Muscle layer of duodenum (tissue), 2 donors: Measurements from ENCODE around the gene PVRIG.
"Not testable (repeated sequence)": the region's sequence is repeated elsewhere in the genome, so short reads cannot be mapped to it uniquely, and the experiment has no call there.

Experiments
- H3K27ac ChIP-seq: one replicate; pipeline ENCODE4 v1.7.0; 2013; ENCODE audit warnings: mild to moderate bottlenecking, low read length
- H3K27me3 ChIP-seq: one replicate; pipeline ENCODE4 v1.7.0; 2013; ENCODE audit warnings: low read depth, mild to moderate bottlenecking, control low read depth, low read length
- H3K36me3 ChIP-seq, 2 donors: one replicate each; pipeline ENCODE4 v1.7.0; 2013; ENCODE audit warnings: low read length in 2 of 2, control low read depth in 1 of 2, mild to moderate bottlenecking in 1 of 2; ENCODE audit not compliant: insufficient read depth in 2 of 2, control insufficient read depth in 1 of 2
- H3K4me1 ChIP-seq, 2 donors: one replicate each; pipeline ENCODE4 v1.7.0; 2013; ENCODE audit warnings: low read length in 2 of 2, mild to moderate bottlenecking in 2 of 2, control low read depth in 1 of 2, moderate library complexity in 1 of 2; ENCODE audit not compliant: insufficient read depth in 2 of 2, control insufficient read depth in 1 of 2
- H3K4me3 ChIP-seq, 2 donors: one replicate each; pipeline ENCODE4 v1.7.0; 2013; ENCODE audit warnings: low read length in 2 of 2, low read depth in 1 of 2, mild to moderate bottlenecking in 1 of 2
- H3K9me3 ChIP-seq, 2 donors: one replicate each; pipeline ENCODE4 v1.7.0; 2013; ENCODE audit warnings: low read length in 2 of 2, control low read depth in 1 of 2, mild to moderate bottlenecking in 1 of 2; ENCODE audit not compliant: control insufficient read depth in 1 of 2
- donor health status: healthy.

PVRIG gene

DNA sequence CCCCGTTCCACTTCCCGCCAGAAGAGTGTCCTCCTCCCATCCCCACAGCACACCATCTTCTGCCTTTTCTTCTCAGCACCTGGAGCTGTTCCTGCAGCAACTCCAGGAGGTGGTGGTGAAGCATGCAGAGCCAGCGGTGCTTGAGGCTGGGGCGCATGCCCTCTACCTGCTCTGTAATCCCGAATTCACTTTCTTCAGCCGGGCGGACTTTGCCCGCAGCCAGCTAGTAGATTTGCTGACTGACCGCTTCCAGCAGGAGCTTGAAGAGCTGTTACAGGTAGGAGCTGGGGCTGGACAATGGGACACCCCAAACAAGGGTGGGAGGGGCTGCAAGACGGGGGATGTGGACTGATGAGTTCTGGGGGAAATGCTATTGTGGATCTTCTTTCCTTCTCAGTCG is 19.1 kb upstream of the PVRIG start:
- Histone ChIP-seq H3K4me1 (no peaks in the 10 kb centered on the region), H3K9me3 (no peaks in the 10 kb centered on the region), H3K27me3 (no peaks in the 10 kb centered on the region), H3K27ac (no peak overlapping the region), H3K36me3 (no peaks in the 10 kb centered on the region), H3K4me3 (no peak overlapping the region)

DNA sequence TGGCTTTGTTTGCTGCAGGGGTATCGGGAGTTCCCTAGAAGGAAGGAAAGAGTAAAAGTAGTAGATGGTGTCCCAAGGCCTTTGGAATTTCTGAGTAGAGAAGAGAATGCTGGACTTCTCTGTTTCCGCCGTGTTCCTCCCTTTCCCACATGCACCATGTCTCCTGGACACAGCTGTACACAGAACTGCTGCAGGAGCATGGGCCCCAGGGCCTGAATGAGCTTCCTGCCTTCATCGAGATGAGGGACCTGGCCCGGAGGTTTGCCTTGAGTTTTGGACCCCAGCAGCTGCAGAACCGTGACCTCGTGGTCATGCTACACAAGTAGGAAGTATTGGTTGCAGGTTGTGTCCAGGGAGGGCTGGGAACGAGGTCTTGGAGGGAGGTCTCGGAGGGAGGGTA is 15.3 kb upstream of the PVRIG start:
- Histone ChIP-seq H3K36me3 (no peaks in the 10 kb centered on the region), H3K4me3 (no peak overlapping the region), H3K9me3 (no peaks in the 10 kb centered on the region), H3K27me3 (no peaks in the 10 kb centered on the region), H3K27ac (no peak overlapping the region), H3K4me1 (no peaks in the 10 kb centered on the region)

DNA sequence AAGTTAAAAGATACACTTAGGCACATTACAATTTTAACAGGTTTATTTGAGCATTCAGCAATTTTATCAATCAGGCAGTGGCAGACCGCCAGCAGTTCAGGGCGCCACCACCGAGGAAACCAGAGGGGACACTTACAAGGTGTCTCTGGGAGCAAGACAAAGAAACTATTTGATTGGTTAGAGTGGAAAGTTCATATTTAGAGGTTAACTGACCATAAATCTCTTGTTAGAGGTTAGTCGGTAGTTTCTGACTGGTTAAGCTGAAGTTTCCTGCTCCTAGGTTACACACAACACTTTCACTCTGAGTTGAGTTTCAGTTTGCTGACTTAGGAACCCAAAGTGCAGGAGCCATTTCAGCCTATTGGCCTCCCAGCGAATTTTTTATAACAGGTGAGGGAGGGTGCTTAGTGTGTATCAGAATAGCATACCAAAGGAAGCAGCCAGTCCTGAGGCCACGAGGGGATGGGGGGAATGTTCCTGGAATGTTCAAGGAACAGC is 10.8 kb upstream of the PVRIG start:
- Histone ChIP-seq H3K27ac (no peak overlapping the region), H3K9me3 (no peaks in the 10 kb centered on the region), H3K4me1 (no peaks in the 10 kb centered on the region), H3K36me3 (no peaks in the 10 kb centered on the region), H3K4me3 (no peak overlapping the region), H3K27me3 (no peaks in the 10 kb centered on the region)

DNA sequence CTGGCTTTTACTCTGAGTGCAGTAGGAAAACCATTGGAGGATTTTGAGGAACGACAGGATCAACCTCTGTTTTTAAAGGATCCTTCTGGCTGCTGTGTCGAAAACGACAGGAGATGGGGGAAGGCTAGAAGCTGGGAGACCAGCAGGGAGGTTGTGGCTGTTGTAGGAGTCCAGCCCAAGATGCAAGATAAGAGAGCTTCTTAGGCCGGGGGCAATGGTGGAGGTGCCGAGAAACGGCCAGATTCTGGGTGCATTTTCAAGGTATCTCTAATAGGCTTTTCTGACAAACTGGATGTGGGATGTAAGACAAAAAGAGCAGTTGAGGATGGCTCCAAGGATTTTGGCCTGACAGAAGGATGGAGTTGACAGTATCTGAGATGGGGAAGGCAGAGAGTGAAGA is 10.3 kb upstream of the PVRIG start:
- no peaks in the 10 kb centered on the region for H3K36me3 ChIP-seq
- no peak overlapping the region for H3K27ac ChIP-seq
- no peaks in the 10 kb centered on the region for H3K4me1 ChIP-seq
- H3K4me3 ChIP-seq, result no peak overlapping the region
- no peaks in the 10 kb centered on the region for H3K9me3 ChIP-seq
- no peaks in the 10 kb centered on the region for H3K27me3 ChIP-seq

GRCh38 chr7:100210805-100211204 is 8.9 kb upstream of the PVRIG start:
- Histone ChIP-seq H3K27ac (no peak overlapping the region), H3K9me3 (no peaks in the 10 kb centered on the region), H3K36me3 (no peaks in the 10 kb centered on the region), H3K4me3 (no peak overlapping the region), H3K4me1 (no peaks in the 10 kb centered on the region), H3K27me3 (no peaks in the 10 kb centered on the region)

GRCh38 chr7:100211342-100211780 is 8.4 kb upstream of the PVRIG start:
- no peak overlapping the region for H3K27ac ChIP-seq

DNA sequence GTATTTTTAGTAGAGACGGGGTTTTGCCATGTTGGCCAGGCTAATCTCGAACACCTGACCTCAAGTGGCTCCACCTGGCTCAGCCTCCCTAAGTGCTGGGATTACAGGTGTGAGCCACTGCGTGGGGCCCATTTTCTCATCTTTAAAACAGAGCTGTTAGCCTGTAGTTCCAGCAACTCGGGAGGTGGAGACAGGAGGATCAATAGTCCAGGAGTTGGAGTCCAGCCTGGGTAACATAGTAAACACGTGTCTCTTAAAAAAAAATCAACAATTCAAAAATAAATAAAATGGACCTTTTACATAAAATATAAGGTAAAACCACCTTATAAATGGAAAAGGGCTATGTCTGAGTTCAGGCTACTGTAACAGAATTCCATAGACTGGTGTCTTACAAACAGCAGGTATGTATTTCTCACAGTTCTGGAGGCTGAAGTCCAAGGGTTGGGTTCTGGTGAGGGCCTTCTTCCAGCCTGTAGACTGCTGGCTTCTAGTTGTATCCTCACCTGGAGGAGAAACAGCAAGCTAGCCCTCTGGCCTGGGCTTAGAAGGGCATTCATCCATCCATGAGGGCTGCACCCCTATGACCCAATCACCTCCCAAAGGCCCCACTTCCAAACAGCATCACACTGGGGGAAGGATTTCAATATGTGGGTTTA is 7.0 kb upstream of the PVRIG start:
- Histone ChIP-seq H3K4me3 (no peak overlapping the region), H3K36me3 (no peaks in the 10 kb centered on the region), H3K27me3 (no peaks in the 10 kb centered on the region), H3K27ac (no peak overlapping the region), H3K4me1 (no peaks in the 10 kb centered on the region), H3K9me3 (no peaks in the 10 kb centered on the region)

More at GRCh38 chr7:100211342-100211780, 8.4 kb upstream of the PVRIG start:
- H3K4me3 ChIP-seq, result no peak overlapping the region
- no peaks in the 10 kb centered on the region for H3K27me3 ChIP-seq
- H3K9me3 ChIP-seq, result no peaks in the 10 kb centered on the region
- H3K4me1 ChIP-seq, result no peaks in the 10 kb centered on the region
- no peaks in the 10 kb centered on the region for H3K36me3 ChIP-seq

- H3K9me3 ChIP-seq, result no peaks in the 10 kb centered on the region
- no peaks in the 10 kb centered on the region for H3K36me3 ChIP-seq
- no peaks in the 10 kb centered on the region for H3K4me1 ChIP-seq
- no peaks in the 10 kb centered on the region for H3K27me3 ChIP-seq
- no peak overlapping the region for H3K4me3 ChIP-seq
- no peak overlapping the region for H3K27ac ChIP-seq
Observed at GRCh38 chr7:100213672-100214071, 6.1 kb upstream of the PVRIG start.

DNA sequence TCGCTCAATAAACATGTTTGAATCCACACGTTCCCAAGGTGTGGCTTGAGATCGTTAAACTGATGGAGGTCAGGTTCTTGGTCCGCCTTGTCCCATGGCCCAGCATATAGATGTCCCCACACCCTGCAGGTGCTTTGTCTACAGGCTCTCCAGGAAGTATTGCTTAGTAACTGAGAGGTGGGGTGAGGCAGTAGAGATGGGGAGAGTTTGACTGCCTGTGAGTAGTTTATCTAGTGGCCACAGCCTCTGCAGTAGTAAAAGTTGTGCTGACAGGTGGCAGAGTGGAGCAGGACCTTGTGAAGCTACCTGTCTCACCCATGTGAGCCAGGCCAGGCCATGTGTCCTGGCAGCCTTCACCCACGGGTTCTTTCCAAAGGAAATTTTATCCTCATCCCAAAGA is 5.4 kb upstream of the PVRIG start:
- not testable (repeated sequence) for H3K27me3 ChIP-seq, H3K27ac ChIP-seq, H3K4me3 ChIP-seq, H3K36me3 ChIP-seq, H3K4me1 ChIP-seq, H3K9me3 ChIP-seq

- Histone ChIP-seq H3K4me3 (no peak overlapping the region), H3K36me3 (peaks cover 0 to 3% of the 10 kb centered on the region in 2 donors), H3K27me3 (no peaks in the 10 kb centered on the region), H3K4me1 (no peaks in the 10 kb centered on the region), H3K9me3 (no peaks in the 10 kb centered on the region), H3K27ac (no peak overlapping the region)
Observed at GRCh38 chr7:100215895-100216294, 3.9 kb upstream of the PVRIG start.

GRCh38 chr7:100217934-100218333 is 1.8 kb upstream of the PVRIG start:
- H3K9me3 ChIP-seq, H3K4me3 ChIP-seq, H3K4me1 ChIP-seq, H3K27ac ChIP-seq, H3K27me3 ChIP-seq: not testable (repeated sequence)
- H3K36me3 ChIP-seq, result peaks cover 6 to 22% of the 10 kb centered on the region in 2 donors

DNA sequence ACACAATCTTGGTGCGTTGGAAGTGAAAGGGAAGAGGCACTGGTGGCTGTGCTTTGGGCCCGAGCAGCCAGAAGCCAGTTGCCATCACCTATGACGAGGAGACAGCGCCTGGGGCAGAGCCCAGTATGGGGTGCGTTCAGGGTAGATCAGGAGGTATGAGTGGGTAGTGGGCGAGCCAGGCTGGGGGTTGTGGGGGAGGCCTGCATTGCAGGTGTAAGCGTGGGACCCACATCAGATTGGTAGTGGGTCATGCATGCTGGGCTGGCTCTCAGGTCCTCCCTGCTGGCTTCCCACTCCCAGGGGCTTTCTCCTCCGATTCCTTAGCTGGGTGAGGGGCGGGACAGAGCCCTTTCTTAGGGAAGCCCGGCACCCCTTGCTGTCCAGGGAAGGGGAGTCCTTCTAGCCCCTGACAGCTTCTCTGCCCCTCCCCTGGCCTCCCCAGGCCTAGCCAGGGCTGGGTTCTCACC is 445 bp upstream of the PVRIG start:
- H3K4me1 ChIP-seq, result no peaks in the 10 kb centered on the region
- H3K27me3 ChIP-seq, result no peaks in the 10 kb centered on the region
- H3K36me3 ChIP-seq, result peaks cover 6 to 28% of the 10 kb centered on the region in 2 donors
- no peaks in the 10 kb centered on the region for H3K9me3 ChIP-seq
- H3K27ac ChIP-seq, result no peak overlapping the region
- no peak overlapping the region for H3K4me3 ChIP-seq
